Neural cell (in vitro differentiated cells): ENCODE results near the gene TMEM117. TPM values are rescaled to one million over a fixed set of nuclear protein-coding genes. Genes with fewer than 3 reads are reported as not detected.
"Not testable (repeated sequence)": the region's sequence is repeated elsewhere in the genome, so short reads cannot be mapped to it uniquely, and the experiment has no call there.

ENCODE experiments used
- H2AFZ ChIP-seq: fragments of 200-600, 300-800 bp; sonication (generic), shearing (Covaris generic); 2 replicates; pipeline ENCODE4 v1.6.0; 2014; ENCODE audit warnings: low read depth, mild to moderate bottlenecking, antibody characterized with exemption, low read length, moderate library complexity
- H3F3A ChIP-seq: fragments of 200-600 bp; shearing (Covaris generic); 2 replicates; pipeline ENCODE4 v1.6.1; 2016; ENCODE audit warnings: mild to moderate bottlenecking, moderate library complexity, mixed read lengths, antibody characterized with exemption, low read length; ENCODE audit not compliant: insufficient read depth, poor library complexity, severe bottlenecking
- H3K27ac ChIP-seq: fragments of 200-600, 300-800 bp; sonication (generic), shearing (Covaris generic); 2 replicates; pipeline ENCODE4 v1.5.1; 2014; ENCODE audit warnings: mild to moderate bottlenecking, low read length, moderate library complexity
- H3K27me3 ChIP-seq: fragments of 300-800, 200-600 bp; sonication (generic), shearing (Covaris generic); 2 replicates; pipeline ENCODE4 v1.6.0; 2014; ENCODE audit warnings: mild to moderate bottlenecking, low read depth, low read length, moderate library complexity; ENCODE audit not compliant: insufficient read depth
- H3K36me3 ChIP-seq: fragments of 300-800, 200-600 bp; sonication (generic), shearing (Covaris generic); 2 replicates; pipeline ENCODE4 v1.5.1; 2014; ENCODE audit warnings: mild to moderate bottlenecking, antibody characterized with exemption, low read length, moderate library complexity; ENCODE audit not compliant: insufficient read depth
- H3K4me2 ChIP-seq: fragments of 300-800, 200-600 bp; sonication (generic), shearing (Covaris generic); 2 replicates; pipeline ENCODE4 v1.6.0; 2014; ENCODE audit warnings: mild to moderate bottlenecking, low read length
- H3K4me3 ChIP-seq: fragments of 300-800, 200-600 bp; sonication (generic), shearing (Covaris generic); 2 replicates; pipeline ENCODE4 v1.5.1; 2014; ENCODE audit warnings: mild to moderate bottlenecking, low read length, moderate library complexity
- H3K79me2 ChIP-seq: fragments of 200-600 bp; shearing (Covaris generic); replicated peaks from 2 replicates; pipeline ENCODE4 v1.6.0; 2014; ENCODE audit warnings: mild to moderate bottlenecking, low read length, moderate library complexity; ENCODE audit not compliant: insufficient read depth
- H3K9ac ChIP-seq: fragments of 300-800, 200-600 bp; sonication (generic), shearing (Covaris generic); 2 replicates; pipeline ENCODE4 v1.6.1; 2016; ENCODE audit warnings: mild to moderate bottlenecking, low read length, mixed read lengths
- H3K9me2 ChIP-seq: fragments of 200-600 bp; shearing (Covaris generic); 2 replicates; pipeline ENCODE4 v1.6.1; 2016; ENCODE audit warnings: mild to moderate bottlenecking, low read length, mixed read lengths; ENCODE audit not compliant: insufficient read depth
- H3K9me3 ChIP-seq: fragments of 200-600, 300-800 bp; sonication (generic), shearing (Covaris generic); 2 replicates; pipeline ENCODE4 v1.6.1; 2016; ENCODE audit warnings: mild to moderate bottlenecking, mixed run types, low read length, moderate library complexity, mixed read lengths
- H4K20me1 ChIP-seq: fragments of 200-600 bp; shearing (Covaris generic); 2 replicates; pipeline ENCODE4 v1.6.1; 2016; ENCODE audit warnings: mild to moderate bottlenecking, mixed run types; ENCODE audit not compliant: insufficient read depth
- EZH2 ChIP-seq: fragments of 200-600, 300-800 bp; shearing (Covaris generic), sonication (generic); IDR thresholded peaks from 2 replicates; pipeline ENCODE4 v1.6.1; 2014; ENCODE audit warnings: antibody characterized with exemption, low read length, borderline replicate concordance, mild to moderate bottlenecking; ENCODE audit not compliant: insufficient read depth, poor library complexity, severe bottlenecking
- MXI1 ChIP-seq: fragments of 450-650 bp; conservative IDR thresholded peaks from 2 replicates; pipeline ENCODE4 v1.6.1; 2014; ENCODE audit warnings: antibody characterized with exemption, mild to moderate bottlenecking; ENCODE audit not compliant: poor library complexity, severe bottlenecking
- SMC3 ChIP-seq: fragments of 450-650 bp; conservative IDR thresholded peaks from 2 replicates; pipeline ENCODE4 v1.6.1; 2014; ENCODE audit warnings: antibody characterized with exemption, mild to moderate bottlenecking, moderate library complexity; ENCODE audit not compliant: poor library complexity
- polyA plus RNA-seq: library from polyadenylated mRNA; depleted of rRNA; stranded (reverse); fragments of >200 nt; gene quantifications from 2 replicates; pipeline ENCODE4 v1.2.3, GENCODE V29; 2014
- TF ChIP-seq, protein P1 (sequence below): IDR thresholded peaks from 2 replicates; pipeline ENCODE4 v1.6.1; 2012; ENCODE audit warnings: borderline replicate concordance
- TF ChIP-seq, protein P2 (sequence below): fragments of 450-650 bp; IDR thresholded peaks from 2 replicates; pipeline ENCODE4 v1.5.1; 2014; ENCODE audit warnings: antibody characterized with exemption, mild to moderate bottlenecking, moderate library complexity; ENCODE audit not compliant: poor library complexity, severe bottlenecking

Gene TMEM117
- polyA plus RNA-seq, 1 donor from 2014 or later, result 5.3 TPM

DNA sequence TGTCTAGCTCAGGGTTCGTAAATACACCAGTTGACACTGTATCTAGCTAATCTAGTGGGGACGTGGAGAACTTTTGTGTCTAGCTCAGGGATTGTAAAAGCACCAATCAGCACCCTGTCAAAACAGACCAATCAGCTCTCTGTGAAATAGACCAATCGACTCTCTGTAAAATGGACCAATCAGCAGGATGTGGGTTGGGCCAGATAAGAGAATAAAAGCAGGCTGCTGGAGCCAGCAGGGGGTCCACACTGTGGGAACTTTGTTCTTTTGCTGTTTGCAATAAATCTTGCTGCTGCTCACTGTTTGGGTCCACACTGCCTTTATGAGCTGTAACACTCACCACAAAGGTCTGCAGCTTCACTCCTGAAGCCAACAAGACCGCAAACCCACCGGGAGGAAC is 28.7 kb downstream of the TMEM117 start:
- H3K27ac ChIP-seq, H4K20me1 ChIP-seq, H3K4me3 ChIP-seq, H3K9me2 ChIP-seq, H3F3A ChIP-seq, H2AFZ ChIP-seq, H3K27me3 ChIP-seq, H3K4me2 ChIP-seq, H3K79me2 ChIP-seq, H3K9me3 ChIP-seq, H3K9ac ChIP-seq, H3K36me3 ChIP-seq: not testable (repeated sequence)

GRCh38 chr12:43869184-43869583 is 33.3 kb downstream of the TMEM117 start:
- Histone ChIP-seq H3K4me3 (no peak overlapping the region), H3K27ac (no peak overlapping the region), H2AFZ (no peak overlapping the region), H3K79me2 (no peaks in the 10 kb centered on the region), H3K9me3 (no peaks in the 10 kb centered on the region), H3K27me3 (no peaks in the 10 kb centered on the region), H4K20me1 (no peaks in the 10 kb centered on the region), H3K36me3 (no peaks in the 10 kb centered on the region), H3K9ac (no peak overlapping the region), H3F3A (no peaks in the 10 kb centered on the region), H3K4me2 (no peak overlapping the region), H3K9me2 (no peaks in the 10 kb centered on the region)
- TF ChIP-seq, protein P1, sequence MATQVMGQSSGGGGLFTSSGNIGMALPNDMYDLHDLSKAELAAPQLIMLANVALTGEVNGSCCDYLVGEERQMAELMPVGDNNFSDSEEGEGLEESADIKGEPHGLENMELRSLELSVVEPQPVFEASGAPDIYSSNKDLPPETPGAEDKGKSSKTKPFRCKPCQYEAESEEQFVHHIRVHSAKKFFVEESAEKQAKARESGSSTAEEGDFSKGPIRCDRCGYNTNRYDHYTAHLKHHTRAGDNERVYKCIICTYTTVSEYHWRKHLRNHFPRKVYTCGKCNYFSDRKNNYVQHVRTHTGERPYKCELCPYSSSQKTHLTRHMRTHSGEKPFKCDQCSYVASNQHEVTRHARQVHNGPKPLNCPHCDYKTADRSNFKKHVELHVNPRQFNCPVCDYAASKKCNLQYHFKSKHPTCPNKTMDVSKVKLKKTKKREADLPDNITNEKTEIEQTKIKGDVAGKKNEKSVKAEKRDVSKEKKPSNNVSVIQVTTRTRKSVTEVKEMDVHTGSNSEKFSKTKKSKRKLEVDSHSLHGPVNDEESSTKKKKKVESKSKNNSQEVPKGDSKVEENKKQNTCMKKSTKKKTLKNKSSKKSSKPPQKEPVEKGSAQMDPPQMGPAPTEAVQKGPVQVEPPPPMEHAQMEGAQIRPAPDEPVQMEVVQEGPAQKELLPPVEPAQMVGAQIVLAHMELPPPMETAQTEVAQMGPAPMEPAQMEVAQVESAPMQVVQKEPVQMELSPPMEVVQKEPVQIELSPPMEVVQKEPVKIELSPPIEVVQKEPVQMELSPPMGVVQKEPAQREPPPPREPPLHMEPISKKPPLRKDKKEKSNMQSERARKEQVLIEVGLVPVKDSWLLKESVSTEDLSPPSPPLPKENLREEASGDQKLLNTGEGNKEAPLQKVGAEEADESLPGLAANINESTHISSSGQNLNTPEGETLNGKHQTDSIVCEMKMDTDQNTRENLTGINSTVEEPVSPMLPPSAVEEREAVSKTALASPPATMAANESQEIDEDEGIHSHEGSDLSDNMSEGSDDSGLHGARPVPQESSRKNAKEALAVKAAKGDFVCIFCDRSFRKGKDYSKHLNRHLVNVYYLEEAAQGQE, result no peak
- TF ChIP-seq EZH2, result no peak
- no peak for TF ChIP-seq SMC3
- TF ChIP-seq, protein P2, sequence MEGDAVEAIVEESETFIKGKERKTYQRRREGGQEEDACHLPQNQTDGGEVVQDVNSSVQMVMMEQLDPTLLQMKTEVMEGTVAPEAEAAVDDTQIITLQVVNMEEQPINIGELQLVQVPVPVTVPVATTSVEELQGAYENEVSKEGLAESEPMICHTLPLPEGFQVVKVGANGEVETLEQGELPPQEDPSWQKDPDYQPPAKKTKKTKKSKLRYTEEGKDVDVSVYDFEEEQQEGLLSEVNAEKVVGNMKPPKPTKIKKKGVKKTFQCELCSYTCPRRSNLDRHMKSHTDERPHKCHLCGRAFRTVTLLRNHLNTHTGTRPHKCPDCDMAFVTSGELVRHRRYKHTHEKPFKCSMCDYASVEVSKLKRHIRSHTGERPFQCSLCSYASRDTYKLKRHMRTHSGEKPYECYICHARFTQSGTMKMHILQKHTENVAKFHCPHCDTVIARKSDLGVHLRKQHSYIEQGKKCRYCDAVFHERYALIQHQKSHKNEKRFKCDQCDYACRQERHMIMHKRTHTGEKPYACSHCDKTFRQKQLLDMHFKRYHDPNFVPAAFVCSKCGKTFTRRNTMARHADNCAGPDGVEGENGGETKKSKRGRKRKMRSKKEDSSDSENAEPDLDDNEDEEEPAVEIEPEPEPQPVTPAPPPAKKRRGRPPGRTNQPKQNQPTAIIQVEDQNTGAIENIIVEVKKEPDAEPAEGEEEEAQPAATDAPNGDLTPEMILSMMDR, result no peak
- no peak for TF ChIP-seq MXI1

- not testable (repeated sequence) for H3K9me2 ChIP-seq, H3K79me2 ChIP-seq, H3F3A ChIP-seq, H4K20me1 ChIP-seq, H3K27me3 ChIP-seq, H3K9ac ChIP-seq, H3K4me3 ChIP-seq, H3K4me2 ChIP-seq, H2AFZ ChIP-seq, H3K9me3 ChIP-seq, H3K27ac ChIP-seq, H3K36me3 ChIP-seq
Measured at GRCh38 chr12:43869765-43870164, 33.9 kb downstream of the TMEM117 start.

- H3K27ac ChIP-seq, H3K9me3 ChIP-seq, H3K4me2 ChIP-seq, H3K27me3 ChIP-seq, H3F3A ChIP-seq, H3K79me2 ChIP-seq, H3K36me3 ChIP-seq, H2AFZ ChIP-seq, H4K20me1 ChIP-seq, H3K9ac ChIP-seq, H3K9me2 ChIP-seq, H3K4me3 ChIP-seq: not testable (repeated sequence)
Measured at GRCh38 chr12:43871258-43871657, 35.4 kb downstream of the TMEM117 start.
